OCI-LY1 (cell line): ENCODE measurements around the gene DNAH12.

ENCODE experiments used
- CTCF ChIP-seq: fragments of 200-600 bp; sonication (generic), shearing (Covaris generic); IDR thresholded peaks from 2 replicates; pipeline ENCODE4 v1.5.1; 2017; ENCODE audit warnings: mild to moderate bottlenecking, antibody characterized with exemption, low read length, moderate library complexity, mixed read lengths
- EZH2 ChIP-seq: fragments of 200-600 bp; sonication (generic), shearing (Covaris generic); IDR thresholded peaks from 2 replicates; pipeline ENCODE4 v1.8.0; 2017; ENCODE audit warnings: borderline replicate concordance, mixed run types, mild to moderate bottlenecking, antibody characterized with exemption, low read length, moderate library complexity, mixed read lengths

- no peak for TF ChIP-seq CTCF
- TF ChIP-seq EZH2 = no peak
Measured at GRCh38 chr3:57385498-57385897, 158.6 kb downstream of the DNAH12 start.
